ENCODE results near the gene TAT.
"Not testable (repeated sequence)": the region's sequence is repeated elsewhere in the genome, so short reads cannot be mapped to it uniquely, and the experiment has no call there.

TAT gene

GRCh38 chr16:71610447-71610846 is 33.6 kb upstream of the TAT start:
- no peak overlapping the region for H3K27ac ChIP-seq
- no peak for TF ChIP-seq FOXP2 (optimal IDR thresholded peaks at IDR 0.05; ENCODE audit: control extremely low read depth, extremely low read length, insufficient read depth)
- TF ChIP-seq POLR2AphosphoS5 (IDR thresholded peaks at IDR 0.05; ENCODE audit: borderline replicate concordance, low read depth, low read length), result no peak
- no peak for TF ChIP-seq EZH2 (IDR thresholded peaks at IDR 0.05)
- H3K9ac ChIP-seq (ENCODE audit: insufficient read length), result no peak overlapping the region
- H3K4me3 ChIP-seq, result no peak overlapping the region
- no peaks in the 10 kb centered on the region for H3K36me3 ChIP-seq (ENCODE audit: insufficient read depth, low read length)
- DNase-seq (ENCODE audit: low read depth, low spot score), result no peak
- no peaks in the 10 kb centered on the region for H3K9me3 ChIP-seq (ENCODE audit: low read depth, low read length)

- H3K9ac ChIP-seq (ENCODE audit: insufficient read length), result no peak overlapping the region
- TF ChIP-seq FOXP2 (optimal IDR thresholded peaks at IDR 0.05; ENCODE audit: control extremely low read depth, extremely low read length, insufficient read depth) (no peak), POLR2AphosphoS5 (IDR thresholded peaks at IDR 0.05; ENCODE audit: borderline replicate concordance, low read depth, low read length) (no peak), EZH2 (IDR thresholded peaks at IDR 0.05) (no peak)
- H3K27ac ChIP-seq, result no peak overlapping the region
- no peaks in the 10 kb centered on the region for H3K9me3 ChIP-seq (ENCODE audit: low read depth, low read length)
- H3K36me3 ChIP-seq (ENCODE audit: insufficient read depth, low read length), result no peaks in the 10 kb centered on the region
- no peak for DNase-seq (ENCODE audit: low read depth, low spot score)
- H3K4me3 ChIP-seq, result no peak overlapping the region
These were observed 32.2 kb upstream of the TAT start for GRCh38 chr16:71609066-71609465.

- Histone ChIP-seq H3K36me3 (ENCODE audit: insufficient read depth, low read length) (no peaks in the 10 kb centered on the region), H3K9me3 (ENCODE audit: low read depth, low read length) (no peaks in the 10 kb centered on the region), H3K27ac (no peak overlapping the region), H3K9ac (ENCODE audit: insufficient read length) (no peak overlapping the region), H3K4me3 (no peak overlapping the region)
- DNase-seq (ENCODE audit: low read depth, low spot score), result no peak
- TF ChIP-seq EZH2 (IDR thresholded peaks at IDR 0.05) (no peak), POLR2AphosphoS5 (IDR thresholded peaks at IDR 0.05; ENCODE audit: borderline replicate concordance, low read depth, low read length) (no peak), FOXP2 (optimal IDR thresholded peaks at IDR 0.05; ENCODE audit: control extremely low read depth, extremely low read length, insufficient read depth) (no peak)
These were observed 23.9 kb upstream of the TAT start for GRCh38 chr16:71600822-71601221.

- H3K4me3 ChIP-seq; DNase-seq (ENCODE audit: low read depth, low spot score): not testable (repeated sequence)
These were observed 21.5 kb upstream of the TAT start for GRCh38 chr16:71598426-71598825.

GRCh38 chr16:71595340-71595826 is 18.5 kb upstream of the TAT start:
- not testable (repeated sequence) for H3K27ac ChIP-seq; H3K9ac ChIP-seq (ENCODE audit: insufficient read length); H3K36me3 ChIP-seq (ENCODE audit: insufficient read depth, low read length); H3K4me3 ChIP-seq; H3K9me3 ChIP-seq (ENCODE audit: low read depth, low read length); DNase-seq (ENCODE audit: low read depth, low spot score)

More at GRCh38 chr16:71598426-71598825, 21.5 kb upstream of the TAT start:
- H3K9ac ChIP-seq (ENCODE audit: insufficient read length); H3K27ac ChIP-seq; H3K9me3 ChIP-seq (ENCODE audit: low read depth, low read length); H3K36me3 ChIP-seq (ENCODE audit: insufficient read depth, low read length): not testable (repeated sequence)

GRCh38 chr16:71594000-71594646 is 17.2 kb upstream of the TAT start:
- Histone ChIP-seq H3K36me3 (ENCODE audit: insufficient read depth, low read length) (no peaks in the 10 kb centered on the region), H3K27ac (no peak overlapping the region), H3K4me3 (no peak overlapping the region), H3K9me3 (ENCODE audit: low read depth, low read length) (no peaks in the 10 kb centered on the region), H3K9ac (ENCODE audit: insufficient read length) (no peak overlapping the region)
- TF ChIP-seq EZH2 (IDR thresholded peaks at IDR 0.05) (no peak), FOXP2 (optimal IDR thresholded peaks at IDR 0.05; ENCODE audit: control extremely low read depth, extremely low read length, insufficient read depth) (no peak), POLR2AphosphoS5 (IDR thresholded peaks at IDR 0.05; ENCODE audit: borderline replicate concordance, low read depth, low read length) (no peak)
- no peak for DNase-seq (ENCODE audit: low read depth, low spot score)

GRCh38 chr16:71593048-71593999 is 16.4 kb upstream of the TAT start:
- no peaks in the 10 kb centered on the region for H3K9me3 ChIP-seq (ENCODE audit: low read depth, low read length)
- DNase-seq (ENCODE audit: low read depth, low spot score), result no peak
- TF ChIP-seq EZH2 (IDR thresholded peaks at IDR 0.05) (no peak), POLR2AphosphoS5 (IDR thresholded peaks at IDR 0.05; ENCODE audit: borderline replicate concordance, low read depth, low read length) (no peak), FOXP2 (optimal IDR thresholded peaks at IDR 0.05; ENCODE audit: control extremely low read depth, extremely low read length, insufficient read depth) (no peak)
- H3K4me3 ChIP-seq, result no peak overlapping the region
- no peak overlapping the region for H3K9ac ChIP-seq (ENCODE audit: insufficient read length)
- no peaks in the 10 kb centered on the region for H3K36me3 ChIP-seq (ENCODE audit: insufficient read depth, low read length)
- no peak overlapping the region for H3K27ac ChIP-seq

GRCh38 chr16:71591917-71592316 is 15.0 kb upstream of the TAT start:
- DNase-seq (ENCODE audit: low read depth, low spot score), result no peak
- no peaks in the 10 kb centered on the region for H3K9me3 ChIP-seq (ENCODE audit: low read depth, low read length)
- no peak overlapping the region for H3K9ac ChIP-seq (ENCODE audit: insufficient read length)
- TF ChIP-seq FOXP2 (optimal IDR thresholded peaks at IDR 0.05; ENCODE audit: control extremely low read depth, extremely low read length, insufficient read depth) (no peak), EZH2 (IDR thresholded peaks at IDR 0.05) (no peak), POLR2AphosphoS5 (IDR thresholded peaks at IDR 0.05; ENCODE audit: borderline replicate concordance, low read depth, low read length) (no peak)
- no peak overlapping the region for H3K4me3 ChIP-seq
- no peak overlapping the region for H3K27ac ChIP-seq
- H3K36me3 ChIP-seq (ENCODE audit: insufficient read depth, low read length), result no peaks in the 10 kb centered on the region
